Neural cell (in vitro differentiated cells): ENCODE data around the gene ADAMTSL4.

Source experiments
- CTCF ChIP-seq: fragments of 450-650 bp; IDR thresholded peaks from 2 replicates; pipeline ENCODE4 v1.5.1; 2014; ENCODE audit warnings: antibody characterized with exemption, mild to moderate bottlenecking, moderate library complexity; ENCODE audit not compliant: poor library complexity, severe bottlenecking
- EP300 ChIP-seq: fragments of 450-650 bp; conservative IDR thresholded peaks from 2 replicates; pipeline ENCODE4 v1.6.1; 2014; ENCODE audit warnings: antibody characterized with exemption, mild to moderate bottlenecking, moderate library complexity; ENCODE audit not compliant: poor library complexity, severe bottlenecking
- EZH2 ChIP-seq: fragments of 200-600, 300-800 bp; shearing (Covaris generic), sonication (generic); IDR thresholded peaks from 2 replicates; pipeline ENCODE4 v1.6.1; 2014; ENCODE audit warnings: antibody characterized with exemption, low read length, borderline replicate concordance, mild to moderate bottlenecking; ENCODE audit not compliant: insufficient read depth, poor library complexity, severe bottlenecking
- REST ChIP-seq: IDR thresholded peaks from 2 replicates; pipeline ENCODE4 v1.6.1; 2012; ENCODE audit warnings: borderline replicate concordance

GRCh38 chr1:150554086-150554452 lies 4.9 kb downstream of the ADAMTSL4 start:
- TF ChIP-seq EP300 (no peak), CTCF (no peak), REST (no peak), EZH2 (no peak)
